Cardiac muscle cell (in vitro differentiated cells and primary cell): Measurements from ENCODE around the gene DDC. TPM values are rescaled to one million over a fixed set of nuclear protein-coding genes. Genes with fewer than 3 reads are reported as not detected.
"Not testable (repeated sequence)": the region's sequence is repeated elsewhere in the genome, so short reads cannot be mapped to it uniquely, and the experiment has no call there.

Experiments
- DNase-seq, 2 donors: peaks; one replicate each; pipeline versions ENCODE4 v3.0.0 to v3.0.0-alpha.2; 2010 to 2017; ENCODE audit warnings: low read depth in 1 of 2, low spot score in 1 of 2
- H3K27ac ChIP-seq: fragments of 200-600 bp; sonication (generic); 2 replicates; pipeline ENCODE4 v1.5.1; 2016
- H3K27me3 ChIP-seq: fragments of 200-600 bp; sonication (generic); 2 replicates; pipeline ENCODE4 v1.6.0; 2016; ENCODE audit warnings: control low read depth
- H3K36me3 ChIP-seq: fragments of 200-600 bp; sonication (generic); 2 replicates; pipeline ENCODE4 v1.5.1; 2016; ENCODE audit warnings: control low read depth
- H3K4me1 ChIP-seq: fragments of 200-600 bp; sonication (generic); 2 replicates; pipeline ENCODE4 v1.8.1; 2017; ENCODE audit warnings: low read depth, mild to moderate bottlenecking, mixed run types
- H3K4me3 ChIP-seq: fragments of 200-600 bp; sonication (generic); 2 replicates; pipeline ENCODE4 v1.5.1; 2016; ENCODE audit warnings: mild to moderate bottlenecking
- H3K9me3 ChIP-seq: fragments of 200-600 bp; sonication (generic); 2 replicates; pipeline ENCODE4 v1.5.1; 2017; ENCODE audit warnings: low read depth, mild to moderate bottlenecking, control low read depth
- CTCF ChIP-seq: IDR thresholded peaks from 2 replicates; pipeline ENCODE4 v1.5.1; 2012; ENCODE audit warnings: low read depth, mild to moderate bottlenecking, low read length
- polyA plus RNA-seq: library from polyadenylated mRNA; unstranded; fragments of >200 nt; fragmentation: Nextera tagmentation; extraction: Ambion mirVana; gene quantifications from 2 replicates; pipeline ENCODE4 v1.2.1, GENCODE V29; 2016
- total RNA-seq: library from RNA; depleted of rRNA; stranded (reverse); fragments of >200 nt; gene quantifications from 2 replicates; pipeline ENCODE4 v1.2.3, GENCODE V29; 2016

DDC gene
- total and polyA plus RNA-seq, 2 experiments from 2014 or later = not detected

GRCh38 chr7:50587737-50588136, 22.5 kb upstream of the DDC start:
- H3K27ac ChIP-seq = no peak overlapping the region
- TF ChIP-seq CTCF = no peak
- no peaks in the 10 kb centered on the region for H3K4me1 ChIP-seq
- no peaks in the 10 kb centered on the region for H3K36me3 ChIP-seq
- H3K4me3 ChIP-seq = no peak overlapping the region
- no peaks in the 10 kb centered on the region for H3K27me3 ChIP-seq
- DNase-seq = no peak
- H3K9me3 ChIP-seq = no peaks in the 10 kb centered on the region

- Histone ChIP-seq H3K36me3 (no peaks in the 10 kb centered on the region), H3K4me1 (no peaks in the 10 kb centered on the region), H3K9me3 (no peaks in the 10 kb centered on the region), H3K27me3 (no peaks in the 10 kb centered on the region), H3K27ac (no peak overlapping the region), H3K4me3 (no peak overlapping the region)
- DNase-seq = no peak
- TF ChIP-seq CTCF = no peak
Observed at GRCh38 chr7:50584793-50585408, 19.7 kb upstream of the DDC start.

GRCh38 chr7:50584386-50584785, 19.2 kb upstream of the DDC start:
- Histone ChIP-seq H3K27ac (no peak overlapping the region), H3K27me3 (no peaks in the 10 kb centered on the region), H3K36me3 (no peaks in the 10 kb centered on the region), H3K9me3 (no peaks in the 10 kb centered on the region), H3K4me1 (no peaks in the 10 kb centered on the region), H3K4me3 (no peak overlapping the region)
- DNase-seq = no peak
- TF ChIP-seq CTCF = no peak

GRCh38 chr7:50583295-50583694, 18.1 kb upstream of the DDC start:
- H3K4me1 ChIP-seq, H3K9me3 ChIP-seq, H3K27ac ChIP-seq, DNase-seq, H3K36me3 ChIP-seq, H3K27me3 ChIP-seq, H3K4me3 ChIP-seq: not testable (repeated sequence)

GRCh38 chr7:50582271-50582670, 17.1 kb upstream of the DDC start:
- not testable (repeated sequence) for H3K4me3 ChIP-seq, DNase-seq, H3K36me3 ChIP-seq, H3K27ac ChIP-seq, H3K9me3 ChIP-seq, H3K4me1 ChIP-seq, H3K27me3 ChIP-seq

GRCh38 chr7:50580666-50581065, 15.5 kb upstream of the DDC start:
- not testable (repeated sequence) for H3K4me1 ChIP-seq, H3K4me3 ChIP-seq, H3K27ac ChIP-seq, H3K27me3 ChIP-seq, DNase-seq, H3K36me3 ChIP-seq, H3K9me3 ChIP-seq

GRCh38 chr7:50580057-50580456, 14.9 kb upstream of the DDC start:
- Histone ChIP-seq H3K4me3 (no peak overlapping the region), H3K4me1 (no peaks in the 10 kb centered on the region), H3K9me3 (no peaks in the 10 kb centered on the region), H3K36me3 (no peaks in the 10 kb centered on the region), H3K27ac (no peak overlapping the region), H3K27me3 (no peaks in the 10 kb centered on the region)
- no peak for DNase-seq
- no peak for TF ChIP-seq CTCF

- not testable (repeated sequence) for H3K4me3 ChIP-seq, H3K27ac ChIP-seq, H3K36me3 ChIP-seq, DNase-seq, H3K4me1 ChIP-seq, H3K9me3 ChIP-seq, H3K27me3 ChIP-seq
Observed at GRCh38 chr7:50578105-50578504, 12.9 kb upstream of the DDC start.
